Measurements from ENCODE around the gene SH3D21. TPM values are rescaled to one million over a fixed set of nuclear protein-coding genes. Genes with fewer than 3 reads are reported as not detected.

Gene SH3D21
- total RNA-seq, 4 donors from 2014 or later = 10.7 to 25.1 (median 16.9) TPM

DNA sequence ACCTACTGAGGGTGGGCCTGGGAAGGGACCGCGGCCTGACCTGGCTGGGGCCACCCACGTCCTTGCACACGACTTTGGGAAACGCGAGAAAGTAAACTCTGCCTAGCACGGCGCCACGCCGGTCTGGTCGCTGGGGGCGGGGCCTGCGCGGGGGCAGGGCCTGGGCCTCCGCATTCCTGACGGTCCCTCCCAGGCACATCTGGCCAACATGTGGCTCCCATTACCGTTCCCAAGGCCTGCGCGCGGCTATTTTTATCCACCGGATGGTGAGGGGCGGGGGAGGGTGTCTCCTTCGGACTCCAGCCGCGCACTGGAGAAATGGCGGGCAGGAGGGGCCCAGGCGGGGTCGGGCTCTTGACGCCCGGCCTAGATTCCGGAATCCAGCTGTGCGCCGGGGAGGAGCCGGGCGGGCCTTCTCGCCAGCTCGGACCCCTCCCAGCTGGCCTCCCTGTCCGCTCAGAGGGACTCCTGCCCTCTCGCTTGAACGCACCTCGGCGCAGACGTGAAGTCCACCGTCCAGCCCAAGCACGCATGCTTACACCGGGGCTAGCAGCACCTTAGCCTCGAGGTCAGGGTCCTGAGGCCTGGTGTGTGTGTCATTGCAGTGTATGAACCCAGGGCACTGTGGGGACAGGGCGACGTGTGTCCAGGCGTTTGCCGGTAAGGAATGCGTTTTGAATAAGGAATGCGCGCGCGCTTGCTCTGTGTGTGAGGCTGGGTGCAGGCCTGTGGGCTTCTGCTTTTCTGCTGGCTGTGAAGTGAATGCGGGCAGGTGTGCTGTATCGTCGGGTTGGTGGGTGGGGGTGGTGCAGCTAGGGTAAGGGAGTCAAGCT is 15.2 kb downstream of the SH3D21 start:
- Histone ChIP-seq H3K4me1 (peaks cover 22 to 30% of the 10 kb centered on the region in 2 donors), H3K27me3 (no peaks in the 10 kb centered on the region), H3K27ac (peak overlapping the region in 2 of 3 donors; percentile 56 to 88), H3K9me3 (no peaks in the 10 kb centered on the region), H3K36me3 (no peaks in the 10 kb centered on the region), H3K4me3 (replicated peaks in 1 of 3) (peak overlapping the region in 1 of 3 donors; percentile 31)
- DNase-seq = peak; percentile 57 to 58
- TF ChIP-seq, protein P1, sequence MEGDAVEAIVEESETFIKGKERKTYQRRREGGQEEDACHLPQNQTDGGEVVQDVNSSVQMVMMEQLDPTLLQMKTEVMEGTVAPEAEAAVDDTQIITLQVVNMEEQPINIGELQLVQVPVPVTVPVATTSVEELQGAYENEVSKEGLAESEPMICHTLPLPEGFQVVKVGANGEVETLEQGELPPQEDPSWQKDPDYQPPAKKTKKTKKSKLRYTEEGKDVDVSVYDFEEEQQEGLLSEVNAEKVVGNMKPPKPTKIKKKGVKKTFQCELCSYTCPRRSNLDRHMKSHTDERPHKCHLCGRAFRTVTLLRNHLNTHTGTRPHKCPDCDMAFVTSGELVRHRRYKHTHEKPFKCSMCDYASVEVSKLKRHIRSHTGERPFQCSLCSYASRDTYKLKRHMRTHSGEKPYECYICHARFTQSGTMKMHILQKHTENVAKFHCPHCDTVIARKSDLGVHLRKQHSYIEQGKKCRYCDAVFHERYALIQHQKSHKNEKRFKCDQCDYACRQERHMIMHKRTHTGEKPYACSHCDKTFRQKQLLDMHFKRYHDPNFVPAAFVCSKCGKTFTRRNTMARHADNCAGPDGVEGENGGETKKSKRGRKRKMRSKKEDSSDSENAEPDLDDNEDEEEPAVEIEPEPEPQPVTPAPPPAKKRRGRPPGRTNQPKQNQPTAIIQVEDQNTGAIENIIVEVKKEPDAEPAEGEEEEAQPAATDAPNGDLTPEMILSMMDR (IDR thresholded peaks at IDR 0.05) = no peak
- TF ChIP-seq POLR2A (IDR thresholded peaks at IDR 0.05) = peak in 1 of 2 donors; percentile 22
- intact Hi-C loops (cut with DNase I) = no loop called here
- whole genome bisulfite sequencing, 2 donors = 53 to 56% methylated on average over 5 to 33 of the region's 59 CpGs

DNA sequence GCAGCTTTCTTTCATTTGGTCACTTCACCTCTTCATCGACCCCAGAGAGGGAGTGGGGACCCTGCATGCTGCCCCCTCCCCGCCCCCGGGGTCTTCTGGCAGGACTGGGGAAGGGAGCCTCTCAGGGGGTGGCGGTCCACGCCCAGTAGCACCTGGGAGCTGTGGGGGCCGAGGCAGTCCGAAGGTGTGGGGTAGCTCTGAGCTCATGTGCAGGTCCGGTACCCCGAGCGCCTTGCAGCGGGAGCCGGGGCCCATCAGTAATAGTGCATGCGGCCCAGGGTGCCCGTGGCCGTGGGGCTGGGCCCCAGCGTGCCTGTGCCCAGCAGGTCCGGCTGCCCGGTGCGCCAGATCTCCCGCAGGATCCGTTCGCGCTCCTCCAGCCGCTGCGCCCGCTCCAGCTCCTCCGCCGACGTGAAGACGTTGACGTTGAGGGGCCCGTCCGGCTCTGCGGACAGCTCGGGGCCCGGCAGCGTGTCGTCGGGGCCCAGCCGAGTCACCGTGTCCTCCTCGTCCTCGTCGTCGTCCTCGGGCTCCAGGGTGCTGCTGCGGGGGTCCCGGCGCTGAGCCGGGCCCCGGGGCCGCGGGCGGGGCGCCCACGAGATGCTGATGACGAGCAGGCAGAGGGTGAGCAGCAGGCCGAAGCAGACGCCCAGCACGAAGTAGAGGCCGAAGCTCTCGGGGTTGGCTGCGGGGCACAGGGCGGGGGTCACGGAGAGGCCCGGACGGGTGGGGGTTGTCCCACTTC is 16.0 kb downstream of the SH3D21 start:
- no peak for DNase-seq
- peak overlapping the region; percentile 70 to 88 (median 83) for H3K27ac ChIP-seq
- 70 to 72% methylated on average over 20 to 23 of the region's 67 CpGs for WGBS, 2 donors

DNA sequence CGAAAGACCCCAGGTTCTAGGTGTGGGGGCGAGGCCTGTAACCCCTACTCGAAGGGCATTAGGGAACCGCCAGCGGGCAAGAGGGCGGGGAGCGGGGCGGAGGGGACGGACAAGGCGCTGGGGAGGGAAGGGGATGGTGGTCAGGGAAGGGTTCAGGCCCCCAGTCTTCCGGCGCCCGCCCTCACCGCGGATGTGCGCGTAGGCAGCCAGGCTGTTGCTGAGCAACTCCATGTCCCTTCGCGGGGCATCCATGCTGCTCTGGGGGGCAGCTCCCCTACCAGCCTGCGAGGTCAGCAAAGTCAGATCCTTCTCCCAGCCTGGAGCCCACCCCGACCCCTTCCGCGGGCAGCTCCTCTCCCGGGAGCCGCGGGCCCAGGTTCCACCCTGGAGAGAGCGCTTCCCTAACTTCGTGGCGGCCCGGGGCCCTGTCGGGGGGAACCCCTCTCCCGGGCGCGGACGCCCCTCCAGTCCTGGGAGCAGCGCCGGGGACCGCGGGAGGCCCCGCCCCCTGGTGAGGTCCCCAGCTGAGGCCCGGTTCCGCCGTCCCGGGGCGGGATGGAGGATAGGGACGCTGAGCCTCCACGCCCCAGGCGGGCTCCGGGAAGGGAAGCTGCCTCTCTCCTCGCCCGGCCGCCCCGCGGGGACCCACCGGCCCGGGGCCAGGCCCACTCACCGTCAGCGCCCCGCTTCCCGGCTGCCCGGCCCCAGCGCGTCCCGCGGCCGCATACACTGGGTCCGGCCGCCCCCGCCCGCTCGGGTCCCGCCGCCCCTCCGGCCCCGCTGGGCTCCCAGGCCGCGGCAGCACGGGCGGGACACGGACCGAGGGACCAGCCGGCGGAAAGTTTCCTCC is 16.8 kb downstream of the SH3D21 start:
- 52 to 68% methylated on average over 12 to 16 of the region's 83 CpGs for WGBS, 2 donors
- DNase-seq = peak; percentile 23 to 40
- intact Hi-C loops (cut with DNase I) = no loop called here
- Histone ChIP-seq H3K9me3 (no peaks in the 10 kb centered on the region), H3K4me3 (replicated peaks in 1 of 3) (peak overlapping the region; percentile 6 to 64 (median 62)), H3K4me1 (peaks cover 22 to 30% of the 10 kb centered on the region in 2 donors), H3K27ac (peak overlapping the region; percentile 70 to 88 (median 83)), H3K27me3 (no peaks in the 10 kb centered on the region), H3K36me3 (no peaks in the 10 kb centered on the region)
- TF ChIP-seq, protein P1 (IDR thresholded peaks at IDR 0.05) = no peak
- TF ChIP-seq POLR2A (IDR thresholded peaks at IDR 0.05) = peak in 1 of 2 donors; percentile 37

More for the DNA sequence above, 16.0 kb downstream of the SH3D21 start:
- H3K4me1 ChIP-seq = peaks cover 22 to 30% of the 10 kb centered on the region in 2 donors
- no peaks in the 10 kb centered on the region for H3K36me3 ChIP-seq
- H3K4me3 ChIP-seq (replicated peaks in 1 of 3) = peak overlapping the region in 1 of 3 donors; percentile 62
- H3K27me3 ChIP-seq = no peaks in the 10 kb centered on the region
- no peaks in the 10 kb centered on the region for H3K9me3 ChIP-seq
- intact Hi-C loops (cut with DNase I) = no loop called here
- TF ChIP-seq, protein P1 (IDR thresholded peaks at IDR 0.05) = no peak
- no peak for TF ChIP-seq POLR2A (IDR thresholded peaks at IDR 0.05)

DNA sequence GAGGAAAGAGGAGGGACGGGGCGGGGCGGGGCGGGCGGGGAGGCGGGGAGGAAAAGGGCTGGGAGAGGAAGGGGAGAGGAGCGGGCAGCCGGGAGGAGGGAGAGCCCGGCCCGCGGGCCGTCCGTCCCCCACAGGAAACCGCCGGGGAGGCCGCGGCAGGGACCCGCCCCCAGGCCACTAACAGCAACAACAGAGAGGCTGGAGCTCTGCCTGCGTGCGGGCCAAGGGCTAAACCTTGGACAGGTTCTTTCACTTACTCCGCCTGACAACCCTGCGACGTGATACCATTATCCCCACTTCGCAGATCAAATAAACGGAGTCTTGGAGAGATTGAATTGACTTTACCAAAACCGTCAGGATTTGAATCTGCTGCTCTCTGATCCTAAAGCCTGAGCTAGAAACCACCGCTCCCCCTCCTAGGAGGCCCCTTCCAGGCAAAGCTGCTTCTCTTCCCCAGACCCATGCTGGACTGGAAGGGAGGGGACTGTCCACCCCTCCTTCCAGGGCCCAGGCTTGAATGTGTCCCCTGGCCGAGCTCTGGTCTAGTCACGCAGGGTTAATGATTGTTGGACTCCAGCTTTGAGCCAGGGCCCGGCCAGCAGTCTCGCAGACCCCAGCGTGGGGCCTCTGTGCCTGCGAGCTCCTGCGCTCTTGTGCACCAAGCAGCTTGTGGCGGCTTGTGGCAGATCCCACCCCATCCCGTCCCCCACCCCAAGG is 17.6 kb downstream of the SH3D21 start, which contains the start of gene EVA1B:
EVA1B (minus strand) TSS at position 10 of the 717 bp plus-strand sequence. CDS start 608 bp downstream, outside the sequence.
- Histone ChIP-seq H3K9me3 (no peaks in the 10 kb centered on the region), H3K4me3 (replicated peaks in 1 of 3) (peak within 1 kb of the TSS; percentile 6 to 64 (median 62)), H3K4me1 (peaks cover 22 to 31% of the 10 kb centered on the region in 2 donors), H3K27me3 (no peaks in the 10 kb centered on the region), H3K36me3 (no peaks in the 10 kb centered on the region), H3K27ac (peak within 1 kb of the TSS; percentile 70 to 88 (median 83))
- peak; percentile 80 to 81 for DNase-seq
- WGBS, 2 donors = 4 to 6% methylated on average over 24 to 27 of the region's 36 CpGs
- intact Hi-C loops (cut with DNase I) = no loop called here
- TF ChIP-seq POLR2A (IDR thresholded peaks at IDR 0.05) = peak in 1 of 2 donors; percentile 43
- TF ChIP-seq, protein P1 (IDR thresholded peaks at IDR 0.05) = no peak

All from thyroid gland (tissue), 4 donors.